Stimulated activated CD8-positive, alpha-beta memory T cell treated with anti-CD3 and anti-CD28 coated beads, Interleukin-15, amount 100 ng/mL, for 48 hours (primary cell): ENCODE data around the gene MAML3.
A peak's percentile ranks its signal among the peaks of the same experiment; 100 is the strongest.

ENCODE experiments used
- DNase-seq, 2 donors: peaks; one replicate each; pipeline ENCODE4 v3.0.0-alpha.2; 2020; ENCODE audit warnings: low read depth in 2 of 2

Gene MAML3

DNA sequence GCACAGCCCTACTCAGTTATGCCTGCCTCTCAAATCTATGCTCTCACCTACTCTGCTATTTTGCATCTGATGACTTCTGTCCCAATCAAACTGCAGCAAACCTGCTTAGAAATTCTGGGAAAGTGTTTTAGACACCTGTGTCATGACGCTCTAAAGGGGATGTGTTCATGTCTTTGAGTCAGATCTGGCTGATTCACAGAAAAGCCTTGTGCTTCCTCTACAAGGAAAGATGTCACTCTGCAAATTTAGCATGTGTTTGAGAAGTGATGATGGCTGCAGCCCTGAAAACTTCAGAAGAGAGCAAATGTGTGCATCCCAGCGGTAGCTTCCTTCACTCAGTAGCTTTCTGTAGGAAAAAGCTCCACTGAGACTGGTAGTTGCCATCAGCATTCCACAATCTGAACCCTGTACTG lies 253.0 kb downstream of the MAML3 start:
- no peak for DNase-seq

GRCh38 chr4:139899346-139899745 lies 254.6 kb downstream of the MAML3 start:
- DNase-seq: no peak

DNA sequence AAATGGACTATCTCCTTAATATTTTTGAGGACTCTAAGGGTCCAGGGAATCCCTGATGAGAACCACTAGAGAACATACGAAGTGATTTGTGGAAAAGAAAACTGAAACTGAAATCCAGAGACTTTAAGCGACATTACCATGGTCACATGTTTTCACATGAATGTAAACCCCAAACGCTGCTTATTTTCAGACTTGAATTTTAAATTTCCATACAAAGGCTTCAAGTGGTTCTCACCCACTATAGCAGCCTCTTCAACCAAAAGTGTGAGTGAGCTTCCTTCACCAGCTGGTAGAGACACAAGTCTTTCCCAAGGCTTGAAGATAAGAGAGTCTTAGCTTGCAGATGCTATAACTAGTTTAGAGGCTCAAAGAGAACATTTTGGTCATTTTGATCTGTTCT lies 255.7 kb downstream of the MAML3 start:
- no peak for DNase-seq

DNA sequence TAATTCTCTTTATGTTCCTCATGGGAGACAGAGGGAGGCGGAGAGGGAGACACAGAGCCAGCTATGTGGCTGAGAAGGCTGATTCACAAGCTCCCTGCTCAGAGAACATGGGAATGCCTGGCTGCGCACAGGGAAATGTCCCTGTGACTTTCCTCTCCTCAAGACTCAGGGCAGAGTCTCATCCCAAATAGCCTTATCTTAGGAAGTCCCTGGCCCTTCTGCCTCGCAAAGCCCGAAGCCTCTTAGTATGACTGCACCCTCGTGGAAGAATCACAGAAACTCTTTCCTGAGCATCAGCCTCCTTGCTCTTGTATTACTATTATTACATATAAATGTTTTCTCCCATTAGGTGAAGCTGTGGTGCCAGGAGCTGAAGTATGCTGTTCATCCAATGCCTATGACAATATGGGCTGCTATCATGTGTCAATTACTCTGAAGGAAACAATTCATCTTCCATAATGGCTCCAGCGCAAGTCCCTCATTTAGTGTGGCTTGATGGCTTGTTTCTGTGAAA lies 257.8 kb downstream of the MAML3 start:
- DNase-seq: no peak

GRCh38 chr4:139893801-139894200 lies 260.2 kb downstream of the MAML3 start:
- DNase-seq: no peak

DNA sequence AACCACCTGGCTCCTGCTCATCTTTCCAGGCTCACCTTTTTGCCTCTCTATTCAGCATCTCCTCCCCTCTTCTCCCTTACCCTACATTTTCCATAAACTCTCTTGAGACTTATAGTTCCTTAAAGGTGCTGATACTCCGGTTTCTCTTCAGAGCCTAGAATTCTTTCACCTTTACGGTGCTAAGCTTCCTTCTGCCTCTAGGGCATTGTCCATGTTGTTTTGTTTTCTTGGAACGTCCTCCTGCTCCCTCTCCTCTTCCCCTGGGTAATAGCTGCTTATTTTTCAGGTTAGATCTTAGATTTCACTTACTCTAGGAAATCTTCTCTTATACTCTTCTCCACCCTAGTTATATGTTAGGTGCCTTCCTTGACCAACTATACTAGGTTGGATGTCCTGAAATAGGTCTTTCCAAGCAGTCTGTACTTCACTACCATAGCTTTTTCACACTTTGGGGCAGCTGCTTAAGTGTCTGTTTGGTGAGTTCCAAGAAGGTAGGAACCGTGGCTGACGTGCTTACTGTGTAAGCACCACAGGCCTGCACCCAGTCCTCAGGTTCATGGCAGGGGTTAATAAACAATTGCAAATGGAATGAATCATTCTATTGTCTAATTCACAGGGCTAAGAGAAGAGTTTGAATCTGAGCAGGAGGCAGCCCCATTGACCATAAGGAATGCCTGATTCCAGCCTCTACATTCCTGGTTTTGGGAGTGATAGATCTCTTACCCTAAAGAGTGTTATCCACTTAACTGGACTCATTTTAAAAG lies 260.8 kb downstream of the MAML3 start:
- no peak for DNase-seq

GRCh38 chr4:139890816-139891215 lies 263.2 kb downstream of the MAML3 start:
- DNase-seq: no peak

DNA sequence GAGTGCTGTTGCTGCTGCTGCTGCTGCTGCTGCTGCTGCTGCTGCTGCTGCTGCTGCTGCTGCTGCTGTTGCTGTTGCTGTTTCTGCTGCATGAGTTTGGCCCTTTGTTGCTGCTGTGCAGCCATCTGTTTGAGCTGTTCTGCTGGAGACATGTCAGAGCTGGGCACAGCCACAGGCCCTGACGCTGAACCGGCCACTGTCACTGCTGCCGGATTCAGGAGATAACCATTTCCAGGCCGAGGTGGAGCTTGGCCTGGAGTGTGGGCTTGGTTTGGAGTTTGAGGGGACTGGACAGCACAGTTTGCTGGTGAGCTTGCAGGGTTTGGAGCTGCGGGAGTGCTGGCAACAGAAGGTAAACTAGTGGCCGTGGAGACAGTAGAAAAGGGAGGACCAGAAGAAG lies 264.1 kb downstream of the MAML3 start:
- no peak for DNase-seq

DNA sequence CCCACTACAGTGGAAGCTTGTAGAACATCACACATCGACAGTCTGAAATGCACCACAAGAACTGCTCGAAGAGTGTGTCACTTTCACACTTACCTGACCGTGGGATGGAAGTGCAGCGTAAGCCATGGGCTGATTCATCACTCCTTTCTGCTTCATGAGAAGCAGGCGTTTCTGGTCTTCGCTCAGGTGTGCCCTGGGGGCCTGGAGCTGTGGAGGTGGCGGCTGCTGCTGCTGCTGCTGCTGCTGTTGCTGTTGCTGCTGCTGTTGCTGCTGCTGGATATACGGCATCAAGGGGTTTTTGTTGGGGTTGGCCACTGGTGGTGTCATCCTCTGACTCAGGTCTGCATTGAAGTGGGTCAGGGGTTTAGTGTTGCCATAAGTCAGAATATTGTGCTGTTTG lies 264.7 kb downstream of the MAML3 start:
- peak in 1 of 2 donors; percentile 16 for DNase-seq

GRCh38 chr4:139887962-139888735 lies 265.8 kb downstream of the MAML3 start:
- DNase-seq: no peak

GRCh38 chr4:139887376-139887802 lies 266.6 kb downstream of the MAML3 start:
- no peak for DNase-seq

DNA sequence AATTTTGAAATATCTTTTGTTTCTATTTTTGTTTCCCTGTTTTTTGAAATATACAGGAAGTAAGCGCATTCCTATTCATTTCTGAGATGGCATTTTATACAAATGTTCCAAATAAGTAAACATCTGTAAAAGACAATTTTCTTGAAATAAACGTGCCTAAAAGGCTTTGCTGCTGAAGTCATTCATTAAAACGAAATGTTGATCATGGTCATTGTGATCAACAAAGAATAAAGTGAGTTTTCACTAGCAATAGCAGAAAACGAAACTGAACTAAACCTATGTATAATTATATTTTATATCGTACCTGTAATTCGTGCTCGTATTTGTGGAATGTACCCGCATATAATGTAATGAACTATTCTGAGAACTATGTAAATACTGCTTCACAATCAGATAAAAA lies 267.2 kb downstream of the MAML3 start:
- DNase-seq: no peak

GRCh38 chr4:139884438-139884837 lies 269.5 kb downstream of the MAML3 start:
- DNase-seq: no peak

DNA sequence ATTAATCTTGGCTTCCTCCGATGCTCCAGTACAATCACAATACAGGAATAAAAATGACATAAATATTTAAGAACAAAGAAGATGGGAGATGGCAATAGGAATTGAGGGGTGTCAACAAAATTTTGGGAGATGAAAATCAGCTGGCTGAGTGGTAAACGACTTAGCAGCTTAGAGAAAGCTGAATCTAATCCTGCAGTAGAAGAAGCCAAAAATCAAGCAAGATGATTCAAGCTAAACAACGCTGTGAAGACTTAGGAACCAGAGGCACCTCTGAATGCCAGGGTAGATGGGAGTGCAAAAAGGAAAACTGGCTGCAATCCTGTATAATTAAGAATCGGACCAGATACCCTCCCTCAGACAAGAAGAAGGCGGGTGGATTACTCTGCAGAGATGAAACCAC lies 273.1 kb downstream of the MAML3 start:
- DNase-seq: no peak

DNA sequence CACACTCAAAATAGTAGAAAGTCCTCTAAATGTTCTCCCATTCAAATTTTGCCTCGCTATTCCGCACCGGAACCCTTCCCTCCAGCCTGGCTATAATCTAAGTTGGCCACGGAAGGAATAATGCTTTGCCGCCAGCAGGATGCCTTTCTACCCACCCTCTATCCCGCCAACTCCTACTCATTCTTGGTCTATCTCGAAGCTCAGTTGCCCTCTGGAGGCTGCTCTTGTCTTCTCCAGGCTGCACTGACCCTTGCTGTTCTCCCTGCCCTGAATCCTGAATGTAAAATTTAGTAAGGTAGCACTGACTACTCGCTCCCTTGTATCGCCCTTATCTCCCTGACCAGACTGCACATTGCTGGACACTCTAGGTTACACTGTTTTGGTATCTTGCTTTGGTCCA lies 275.9 kb downstream of the MAML3 start:
- DNase-seq: no peak

DNA sequence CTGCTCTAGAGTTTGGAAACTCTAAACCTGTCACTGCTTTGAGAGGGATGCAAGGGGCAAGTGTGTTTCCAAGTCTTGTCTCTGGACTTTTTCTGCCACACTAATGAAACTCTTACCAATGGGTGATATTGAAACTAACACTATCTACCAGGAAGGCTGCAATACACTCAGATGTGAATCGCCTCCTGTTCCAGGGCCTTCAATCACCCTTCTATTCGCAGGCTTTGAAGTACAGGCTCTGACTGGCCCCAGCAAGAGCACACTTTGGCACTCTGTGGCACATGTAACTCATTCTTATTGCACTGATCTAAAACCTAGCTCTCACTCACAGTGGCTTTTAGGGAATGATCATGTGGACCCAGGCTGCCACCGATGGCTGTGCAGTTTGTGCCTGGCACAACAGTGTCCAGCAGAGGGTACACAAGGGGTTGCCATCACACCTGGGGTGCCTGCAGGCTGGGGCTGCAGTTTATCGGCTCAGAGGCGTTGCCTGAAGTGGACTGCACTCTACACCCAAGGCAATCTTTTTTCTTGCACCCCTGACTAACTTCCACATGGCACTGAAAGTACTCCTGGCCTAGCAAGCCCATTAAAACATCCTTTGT lies 277.5 kb downstream of the MAML3 start:
- no peak for DNase-seq

DNA sequence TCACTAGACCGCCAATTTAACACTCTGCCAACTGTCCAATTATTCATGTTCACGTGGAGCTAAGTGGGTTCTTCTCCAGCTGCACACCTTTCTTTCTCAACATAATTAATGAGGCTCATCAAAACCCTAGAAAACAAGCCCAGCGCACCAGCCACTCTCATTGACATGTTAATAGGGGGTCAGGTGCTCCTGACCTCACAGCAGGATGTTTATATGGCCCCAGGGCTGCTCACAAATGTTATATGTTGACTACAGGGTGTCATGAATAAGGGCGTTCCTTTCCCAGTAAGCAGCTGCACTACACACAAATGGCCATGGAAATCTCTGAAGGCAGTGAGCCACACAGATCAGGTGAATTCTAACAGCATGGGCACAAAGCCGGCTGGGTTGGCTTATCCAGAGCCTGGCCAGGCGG lies 278.6 kb downstream of the MAML3 start:
- DNase-seq: no peak

DNA sequence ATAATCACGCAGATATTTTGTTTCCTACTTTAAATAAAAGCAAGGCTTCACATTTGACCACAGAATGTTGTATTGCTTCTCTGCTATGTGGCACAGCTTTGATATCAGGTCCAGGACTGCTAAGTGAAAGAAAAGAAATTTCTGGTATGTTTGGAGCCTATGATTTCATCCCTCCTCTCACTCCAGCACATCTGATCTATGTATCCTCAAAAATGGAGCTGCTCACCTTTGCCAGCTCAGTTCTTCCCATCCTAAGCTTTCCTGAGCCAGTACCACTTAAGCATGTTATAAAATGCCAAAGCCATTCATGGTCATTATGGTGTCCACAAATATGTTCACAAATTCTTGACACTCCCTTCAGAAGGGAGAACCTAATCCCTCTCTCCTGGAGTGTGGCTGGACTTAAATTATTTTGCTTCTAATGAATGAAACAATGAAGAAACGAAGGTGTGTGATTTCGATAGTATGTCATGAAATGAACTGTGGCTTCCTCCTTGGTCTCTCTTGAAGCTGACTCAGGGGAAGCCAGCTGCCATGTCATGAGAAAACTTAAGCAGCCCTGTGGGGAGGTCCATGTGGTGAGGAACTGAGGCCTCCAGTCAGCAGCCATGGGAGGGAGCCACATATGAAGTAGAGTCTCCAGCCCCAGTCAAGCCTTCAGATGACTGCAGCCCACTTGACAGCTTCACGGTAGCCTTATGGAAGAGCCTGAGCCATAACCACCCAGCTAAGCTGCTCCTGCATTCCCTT lies 280.7 kb downstream of the MAML3 start:
- no peak for DNase-seq

DNA sequence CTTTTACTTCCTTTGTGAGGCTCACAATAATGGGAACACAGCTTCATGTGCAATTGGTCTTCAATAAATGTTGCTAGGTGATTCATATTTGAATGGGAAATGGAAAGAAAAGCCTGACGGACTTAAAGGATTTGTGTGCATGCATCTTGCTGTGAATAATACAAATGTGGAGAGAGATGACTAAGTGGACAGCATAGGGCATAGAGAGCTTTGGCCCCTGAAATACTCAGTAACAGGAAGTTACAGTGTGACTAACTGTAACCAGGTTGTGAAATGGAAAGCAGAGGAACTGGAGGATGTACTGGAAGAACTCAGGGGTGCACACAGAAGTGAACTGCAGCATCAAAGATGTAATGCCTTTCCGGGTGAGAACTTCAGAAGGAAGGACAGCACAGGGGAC lies 281.7 kb downstream of the MAML3 start:
- no peak for DNase-seq

DNA sequence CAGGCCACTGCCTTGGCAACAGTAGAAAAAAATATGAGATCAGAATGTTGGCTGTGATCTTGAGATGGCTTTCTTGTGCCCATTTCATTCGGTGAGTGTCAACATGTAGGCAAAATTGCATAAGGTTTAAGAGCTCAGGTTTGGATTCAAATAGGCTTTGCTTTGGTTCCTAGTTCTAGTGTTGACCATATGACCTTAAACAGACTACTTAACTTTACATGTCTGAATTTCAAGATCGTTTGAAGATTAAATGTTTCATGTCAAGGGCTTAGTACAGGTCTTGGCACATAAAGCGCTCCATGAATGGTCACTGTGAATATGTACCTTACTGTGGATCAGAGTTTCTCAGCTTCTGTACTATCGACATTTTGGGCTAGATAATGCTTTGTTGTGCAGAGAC lies 284.2 kb downstream of the MAML3 start:
- no peak for DNase-seq

DNA sequence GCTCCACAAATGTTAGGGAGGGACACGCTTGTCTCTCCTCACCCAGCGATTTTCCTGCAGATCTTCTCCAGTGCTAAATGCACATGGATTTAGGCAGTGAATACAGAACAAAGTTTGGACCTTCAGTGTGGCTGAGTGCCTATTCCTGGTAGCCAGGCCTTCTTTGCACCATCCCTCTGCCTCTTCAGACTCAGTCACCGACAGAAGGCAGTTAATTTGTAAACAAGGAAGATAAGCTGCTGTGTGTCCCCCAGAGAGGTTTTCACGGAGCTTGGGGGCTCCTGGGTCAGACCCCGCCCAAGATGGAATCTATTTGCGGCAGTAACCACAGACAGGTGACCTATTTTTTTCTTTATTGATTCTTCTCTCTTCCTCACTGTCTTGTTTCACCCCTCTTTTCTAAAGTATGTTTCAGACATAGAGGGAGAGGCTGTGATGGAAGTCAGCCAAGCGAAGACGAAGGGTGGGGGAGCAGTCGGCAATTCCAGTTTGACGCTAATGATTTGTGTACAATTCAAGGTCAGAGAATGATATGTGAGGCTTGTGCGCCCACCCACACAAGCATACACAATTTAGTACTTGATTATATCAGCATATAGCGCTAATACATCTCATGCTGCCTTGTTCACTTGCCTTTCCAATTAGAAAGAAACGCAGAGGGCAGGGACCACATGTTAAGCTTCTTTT lies 287.6 kb downstream of the MAML3 start:
- DNase-seq: no peak
